Measurements from ENCODE around the gene DUSP22.
A peak's percentile ranks its signal among the peaks of the same experiment; 100 is the strongest.

DUSP22 gene

DNA sequence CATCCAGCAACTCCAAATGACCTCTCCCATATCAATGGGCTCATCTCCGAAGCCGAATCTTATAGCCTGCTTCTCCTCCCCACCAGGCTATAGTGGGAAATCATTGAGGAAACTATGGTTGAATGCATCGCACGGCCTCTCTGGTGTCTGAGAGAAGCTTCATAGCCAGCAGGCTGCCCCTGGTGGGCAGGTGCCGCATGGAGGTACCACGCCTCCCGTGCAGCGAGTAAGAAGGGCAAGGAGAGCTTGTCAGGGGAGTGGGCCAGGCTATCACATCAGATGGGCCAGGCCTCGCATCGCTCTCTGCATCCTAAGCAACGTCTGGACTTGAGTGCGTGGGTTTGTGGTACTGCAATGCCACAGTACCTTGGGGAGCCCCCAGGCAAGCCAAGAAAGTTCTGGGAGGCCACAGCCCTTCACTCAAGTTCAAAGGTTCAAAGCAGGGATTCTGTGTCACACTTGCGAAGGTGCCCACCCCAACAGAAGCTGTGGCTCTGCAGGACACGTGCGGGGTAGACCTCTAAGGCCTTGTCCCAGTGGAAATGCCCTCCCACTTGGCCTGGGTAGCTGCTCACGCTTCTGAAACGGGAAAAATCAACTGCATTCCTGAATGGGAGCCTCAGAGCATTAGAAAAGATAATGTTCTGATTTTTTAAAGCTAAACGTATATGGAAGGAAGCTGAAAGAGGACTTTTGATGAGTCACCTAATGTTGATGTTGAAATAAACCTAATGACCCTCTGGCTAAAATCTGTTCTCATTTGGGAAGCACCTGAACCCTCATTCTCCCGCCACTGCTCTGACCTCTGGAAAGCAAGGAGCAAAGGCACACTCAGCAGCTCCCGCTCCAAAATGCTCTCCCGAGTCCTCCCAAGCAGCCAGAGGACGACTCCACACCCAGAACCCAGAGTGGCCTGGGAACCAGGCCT is 90.9 kb downstream of the DUSP22 start:
- no peak for DNase-seq

DNA sequence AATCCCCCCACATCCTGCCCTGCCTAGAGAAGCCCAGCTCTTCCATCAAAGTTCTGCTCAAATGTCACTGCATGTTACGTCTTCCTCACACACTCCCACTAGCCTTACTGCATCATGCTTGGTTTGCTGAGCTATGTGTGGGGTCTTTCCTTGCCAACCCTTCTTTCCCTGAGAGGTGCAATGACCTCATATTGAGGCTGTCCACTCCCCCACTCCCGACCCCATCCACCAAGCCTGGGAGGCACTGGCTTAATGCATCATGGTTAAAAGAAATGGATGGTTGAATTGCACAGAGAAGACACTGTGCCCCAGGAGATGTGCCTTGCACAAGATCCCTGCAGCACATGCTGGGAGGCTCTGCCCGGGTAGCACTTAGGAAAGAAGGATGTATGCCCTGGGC is 91.6 kb downstream of the DUSP22 start:
- DNase-seq, result no peak

DNA sequence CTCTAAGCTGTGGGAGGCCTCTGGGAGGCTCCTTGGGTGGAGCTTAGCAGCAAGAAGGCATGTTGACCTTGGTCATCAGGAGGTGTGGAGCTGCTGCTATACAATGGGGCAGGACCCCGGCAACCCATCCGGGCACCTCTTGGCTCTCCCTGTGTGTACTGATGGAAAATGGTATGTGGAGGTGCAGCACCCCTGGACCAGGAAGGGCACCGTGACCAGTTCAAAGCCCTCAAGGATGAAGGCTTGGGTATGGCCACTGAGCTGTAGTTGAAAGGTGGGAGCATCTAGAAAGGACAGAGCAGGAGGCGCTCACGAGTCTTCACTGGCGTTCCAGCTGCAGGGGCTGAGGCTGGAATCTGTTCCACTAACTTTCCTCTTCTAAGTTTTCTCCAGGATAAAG is 92.6 kb downstream of the DUSP22 start:
- DNase-seq, result no peak

DNA sequence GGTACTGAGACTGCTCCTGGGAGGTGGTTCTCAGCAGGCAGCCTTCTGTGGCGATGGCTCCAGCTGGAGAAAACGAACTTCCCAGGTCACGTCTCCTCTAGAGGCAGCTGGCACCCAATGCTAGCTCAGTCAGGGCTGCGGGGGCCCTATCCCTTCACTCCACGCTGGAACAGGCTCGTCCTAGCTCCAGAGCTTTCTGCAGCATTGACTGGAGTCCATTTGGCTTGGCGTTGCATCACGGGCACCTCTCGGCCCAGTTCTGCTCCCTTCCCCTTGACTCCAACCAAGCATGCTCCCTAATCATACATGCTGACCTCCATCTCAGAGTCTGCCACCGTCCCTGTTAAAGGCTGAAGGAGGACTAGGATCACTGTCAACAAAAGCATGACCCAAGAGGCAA is 93.3 kb downstream of the DUSP22 start:
- DNase-seq, result no peak

DNA sequence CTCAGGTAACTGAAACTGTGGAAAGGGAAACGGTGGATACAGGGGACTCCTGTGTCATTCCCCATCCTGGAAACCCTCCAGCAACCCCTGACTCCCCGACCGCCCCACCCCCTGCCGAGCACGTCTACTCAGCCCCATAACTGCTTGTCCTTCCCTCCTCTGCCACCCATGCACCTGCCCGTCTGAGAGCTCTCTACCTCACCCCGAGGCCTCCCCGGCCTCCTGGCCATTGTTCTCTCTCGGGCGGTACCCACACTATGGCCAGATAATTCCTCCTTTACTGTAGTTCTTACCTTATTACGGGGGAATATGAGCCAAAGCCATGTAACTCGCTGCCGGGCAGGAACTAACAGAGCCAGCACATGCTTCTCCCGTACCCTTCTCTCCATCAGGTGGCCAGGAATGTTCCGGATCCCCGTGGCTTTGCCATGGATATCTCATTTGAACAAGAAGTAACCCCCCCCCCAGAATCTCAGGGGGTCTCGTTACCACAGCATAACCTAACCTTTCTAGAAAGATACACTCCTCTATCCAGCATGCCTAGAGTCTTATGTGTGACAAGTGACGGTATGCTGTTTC is 94.5 kb downstream of the DUSP22 start:
- no peak for DNase-seq

DNA sequence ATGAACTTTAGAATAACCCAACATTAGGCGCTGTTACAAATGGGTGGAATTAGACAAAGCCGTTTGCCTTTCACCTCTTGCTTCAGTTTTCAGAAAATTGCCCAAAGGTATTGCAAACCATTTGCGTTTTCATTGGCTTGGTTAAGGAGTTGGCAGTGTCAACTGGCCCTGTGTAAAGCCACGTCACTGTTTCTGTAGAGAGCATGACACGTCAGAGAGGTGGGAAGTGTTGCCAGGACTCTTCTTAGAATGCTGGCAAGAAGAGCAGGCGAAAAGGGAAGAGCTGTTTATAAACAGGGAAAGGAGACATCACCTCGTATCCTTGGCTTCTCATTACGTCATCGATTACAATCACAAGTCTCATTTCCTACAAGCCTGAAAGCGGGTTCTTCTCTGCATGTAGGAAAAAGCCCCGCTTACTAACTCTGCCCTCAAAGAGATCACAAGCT is 95.0 kb downstream of the DUSP22 start:
- no peak for DNase-seq

DNA sequence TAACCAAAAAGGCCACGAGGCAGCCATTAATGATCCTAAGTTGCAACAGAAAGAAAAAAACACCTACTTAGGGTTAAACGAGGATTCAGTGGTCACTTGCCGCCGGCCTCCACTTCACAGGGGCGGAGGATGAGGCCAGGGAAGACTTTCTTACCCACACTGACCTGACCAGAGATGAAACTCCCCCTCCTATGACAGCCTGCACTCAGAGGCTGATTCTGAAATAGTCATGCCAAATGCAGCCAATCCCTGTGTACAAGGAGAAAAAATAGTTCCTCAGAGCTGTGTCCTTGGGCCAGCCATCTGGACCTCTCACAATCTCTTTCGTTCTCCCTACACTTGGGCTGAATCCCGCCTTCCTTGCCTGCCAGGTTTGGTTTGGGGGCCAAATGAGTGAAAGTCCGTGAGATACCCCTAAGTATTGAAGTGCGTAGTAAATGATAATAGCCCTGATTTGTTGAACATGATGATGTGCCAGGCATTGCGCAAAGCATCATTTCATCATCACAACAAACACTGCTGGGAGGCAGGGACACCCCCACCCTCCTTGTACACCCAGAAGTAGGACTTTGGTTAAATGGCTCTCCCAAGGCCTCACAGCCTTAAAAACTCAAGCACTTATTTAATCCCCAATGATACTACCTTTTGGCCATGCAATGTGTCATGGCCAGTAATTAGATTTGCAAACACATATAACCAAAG is 96.1 kb downstream of the DUSP22 start:
- DNase-seq, result no peak

DNA sequence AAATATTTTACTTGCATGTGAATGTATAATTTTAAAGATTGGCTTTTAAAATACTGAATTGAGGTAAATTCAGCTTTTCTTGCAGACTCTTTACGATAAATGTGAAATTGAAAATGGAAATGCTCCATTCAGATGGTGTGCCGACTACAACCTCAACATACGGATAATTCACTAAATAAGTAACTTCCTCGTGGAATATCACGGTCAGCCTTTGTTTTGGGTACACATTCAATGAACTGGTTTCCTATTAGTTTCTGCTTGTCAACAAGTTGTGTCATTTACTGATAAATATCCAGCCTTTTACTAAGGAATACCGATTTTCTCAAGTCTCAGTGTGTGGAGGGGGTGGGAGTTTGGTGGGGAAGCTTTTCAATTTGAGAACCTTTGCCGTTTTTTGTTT is 96.9 kb downstream of the DUSP22 start:
- no peak for DNase-seq

DNA sequence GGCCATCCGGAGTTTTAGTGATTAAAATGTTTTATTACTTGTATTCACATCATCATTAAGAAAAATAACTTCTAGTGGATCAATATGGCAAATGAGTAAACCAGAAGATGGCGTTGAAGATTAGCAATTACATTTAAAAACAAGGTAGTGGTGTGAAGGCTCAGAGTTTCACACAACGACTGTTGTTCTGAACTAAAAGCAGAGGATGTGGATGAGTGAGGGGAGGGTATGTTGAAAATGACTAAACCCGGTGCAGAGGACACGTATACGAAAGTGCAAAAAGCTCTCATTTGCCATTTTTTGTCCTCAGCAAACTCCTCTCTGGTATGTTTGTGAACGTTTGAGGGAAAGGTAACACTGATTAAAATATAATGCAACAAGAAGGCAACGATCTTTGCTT is 97.3 kb downstream of the DUSP22 start:
- no peak for DNase-seq

DNA sequence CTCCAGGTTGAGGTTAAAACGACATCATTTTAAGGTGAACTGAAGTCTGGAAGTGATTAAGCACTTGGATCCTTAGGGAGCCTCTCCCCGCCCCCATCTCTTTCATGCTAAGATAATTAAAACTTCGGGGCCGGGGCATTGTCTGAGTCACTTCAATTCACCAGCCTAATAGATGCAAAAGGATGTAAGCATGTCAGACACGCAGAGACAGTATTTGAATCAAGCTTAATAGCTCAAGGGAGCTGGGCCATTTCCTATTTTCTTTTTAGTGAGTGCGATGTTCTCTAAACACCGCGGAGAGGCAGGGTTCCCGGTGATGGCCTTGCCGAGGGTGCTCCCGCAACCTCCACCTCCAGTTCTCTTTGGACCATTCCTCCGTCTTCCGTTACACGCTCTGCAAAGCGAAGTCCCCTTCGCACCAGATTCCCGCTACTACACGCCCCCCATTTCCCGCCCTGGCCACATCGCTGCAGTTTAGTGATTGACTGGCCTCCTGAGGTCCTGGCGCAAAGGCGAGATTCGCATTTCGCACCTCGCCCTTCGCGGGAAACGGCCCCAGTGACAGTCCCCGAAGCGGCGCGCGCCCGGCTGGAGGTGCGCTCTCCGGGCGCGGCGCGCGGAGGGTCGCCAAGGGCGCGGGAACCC is 98.7 kb downstream of the DUSP22 start:
- DNase-seq, result no peak

DNA sequence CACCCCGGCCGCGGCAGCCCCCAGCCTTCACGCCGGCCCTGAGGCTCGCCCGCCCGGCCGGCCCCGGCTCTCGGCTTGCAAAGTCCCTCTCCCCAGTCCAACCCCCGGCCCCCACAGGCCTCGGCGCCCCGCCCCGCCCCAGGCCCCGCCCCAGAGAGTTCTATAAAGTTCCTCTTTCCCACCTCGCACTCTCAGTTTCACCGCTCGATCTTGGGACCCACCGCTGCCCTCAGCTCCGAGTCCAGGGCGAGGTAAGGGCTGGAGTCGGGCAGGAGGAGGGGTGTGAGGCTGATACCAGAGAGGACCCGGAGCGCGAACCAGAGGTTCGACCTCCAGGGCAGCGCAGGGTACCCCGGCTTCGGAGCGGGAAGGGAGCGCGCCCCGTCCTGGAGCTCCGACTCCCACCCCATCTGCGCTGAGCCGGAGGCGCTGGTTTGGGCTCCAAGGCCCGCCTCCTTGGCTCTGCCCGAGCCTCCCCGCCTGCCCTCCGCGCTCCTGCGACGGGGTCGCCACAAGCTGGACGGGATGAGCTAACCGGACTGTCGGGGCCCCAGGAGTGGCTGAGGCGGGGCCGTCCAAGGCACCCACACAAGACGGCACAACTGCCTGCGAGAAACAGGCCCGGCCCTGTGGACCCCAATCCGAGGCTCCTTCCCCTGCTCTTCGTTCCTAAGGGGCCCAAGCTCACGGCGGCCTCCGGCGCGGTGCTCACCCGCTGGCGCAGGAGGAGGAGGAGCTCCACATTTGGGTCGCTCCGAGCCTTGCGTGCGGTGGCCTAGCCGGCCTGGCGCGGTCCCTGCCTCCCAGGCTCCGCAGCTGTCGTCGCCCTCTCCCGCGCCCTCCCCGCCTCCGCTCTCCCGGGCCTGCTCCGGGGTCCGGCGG is 99.5 kb downstream of the DUSP22 start, which contains the start of gene IRF4:
Gene IRF4, plus strand, starts transcription at position 194 of the 882 bp plus-strand sequence. CDS start 1,401 bp downstream, outside the sequence.
- DNase-seq, result peak; percentile 63 to 71

DNA sequence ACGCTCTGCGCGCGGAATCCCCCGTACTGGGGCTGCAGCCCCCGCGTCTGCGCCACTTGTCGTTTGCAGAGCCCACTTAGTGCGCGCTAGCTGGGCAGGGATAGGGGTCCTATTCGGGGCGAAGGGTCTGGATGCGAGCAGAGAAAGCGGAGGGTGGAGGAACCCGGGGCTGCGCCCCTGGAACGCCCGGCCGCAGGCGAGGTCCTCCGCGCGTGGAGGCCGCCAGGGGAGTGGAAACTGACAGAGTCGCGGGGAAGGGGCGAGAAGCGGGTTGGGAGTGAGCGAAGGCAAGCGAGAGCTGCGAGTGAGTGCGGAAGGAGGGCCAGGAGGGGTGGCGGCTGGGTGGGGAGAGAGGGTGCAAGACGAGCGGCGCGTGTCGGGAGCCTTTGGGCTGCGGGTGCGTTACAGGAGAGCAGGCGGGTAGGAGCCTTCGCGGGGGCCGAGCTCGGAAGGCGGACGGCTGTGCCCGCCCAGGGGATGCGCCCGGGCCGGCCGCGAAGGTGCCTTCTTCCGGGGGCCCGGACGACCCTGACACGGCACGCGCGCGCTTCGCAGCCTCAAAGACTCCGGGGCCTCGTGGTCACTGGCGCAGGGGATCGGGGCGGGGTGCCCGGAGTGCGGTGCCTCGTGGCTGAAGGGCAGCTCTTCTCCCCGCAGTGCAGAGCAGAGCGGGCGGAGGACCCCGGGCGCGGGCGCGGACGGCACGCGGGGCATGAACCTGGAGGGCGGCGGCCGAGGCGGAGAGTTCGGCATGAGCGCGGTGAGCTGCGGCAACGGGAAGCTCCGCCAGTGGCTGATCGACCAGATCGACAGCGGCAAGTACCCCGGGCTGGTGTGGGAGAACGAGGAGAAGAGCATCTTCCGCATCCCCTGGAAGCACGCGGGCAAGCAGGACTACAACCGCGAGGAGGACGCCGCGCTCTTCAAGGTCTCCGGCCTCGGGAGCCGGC is 100.4 kb downstream of the DUSP22 start:
- DNase-seq, result no peak

DNA sequence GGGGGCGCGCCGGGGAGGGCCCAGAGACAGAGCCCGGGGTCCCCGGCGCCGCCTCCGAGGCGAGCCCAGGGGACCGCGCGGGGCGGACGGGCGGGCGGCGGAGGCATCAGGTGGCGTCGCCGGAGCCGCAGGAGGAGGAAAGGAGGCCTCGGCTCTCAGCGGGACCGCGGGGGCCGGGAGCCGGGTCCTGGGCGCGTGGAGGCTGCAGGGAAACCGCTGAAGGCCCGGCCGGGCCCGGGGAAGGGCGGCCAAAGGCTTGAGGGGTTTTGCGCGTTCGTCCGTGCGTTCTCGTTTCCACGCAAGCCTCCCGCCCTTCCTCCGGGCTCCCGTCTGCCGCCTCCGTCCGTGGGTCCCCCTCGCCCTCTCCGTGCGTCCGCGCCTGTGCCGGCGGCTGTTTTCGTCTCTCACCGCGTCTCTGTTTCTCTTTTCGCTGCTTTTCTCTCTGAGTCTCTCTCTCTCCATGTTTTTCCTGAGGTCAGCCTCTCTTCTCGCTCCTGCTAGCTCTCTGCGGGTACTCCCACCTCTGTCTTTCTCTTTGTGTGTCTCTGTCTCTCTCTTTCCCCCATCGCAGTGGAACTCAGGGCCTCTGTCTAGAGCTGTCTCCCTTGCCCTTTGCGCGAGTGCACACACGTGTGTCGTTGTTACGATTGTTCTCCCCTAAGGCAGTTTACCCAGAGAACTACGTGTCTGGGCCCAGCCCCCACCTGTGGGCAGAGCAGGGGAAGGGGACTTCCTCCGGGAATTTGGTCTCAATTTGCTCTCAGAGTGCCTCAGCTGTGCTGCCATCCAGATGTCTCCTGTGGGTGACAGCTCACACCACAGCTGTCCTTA is 101.3 kb downstream of the DUSP22 start:
- no peak for DNase-seq

DNA sequence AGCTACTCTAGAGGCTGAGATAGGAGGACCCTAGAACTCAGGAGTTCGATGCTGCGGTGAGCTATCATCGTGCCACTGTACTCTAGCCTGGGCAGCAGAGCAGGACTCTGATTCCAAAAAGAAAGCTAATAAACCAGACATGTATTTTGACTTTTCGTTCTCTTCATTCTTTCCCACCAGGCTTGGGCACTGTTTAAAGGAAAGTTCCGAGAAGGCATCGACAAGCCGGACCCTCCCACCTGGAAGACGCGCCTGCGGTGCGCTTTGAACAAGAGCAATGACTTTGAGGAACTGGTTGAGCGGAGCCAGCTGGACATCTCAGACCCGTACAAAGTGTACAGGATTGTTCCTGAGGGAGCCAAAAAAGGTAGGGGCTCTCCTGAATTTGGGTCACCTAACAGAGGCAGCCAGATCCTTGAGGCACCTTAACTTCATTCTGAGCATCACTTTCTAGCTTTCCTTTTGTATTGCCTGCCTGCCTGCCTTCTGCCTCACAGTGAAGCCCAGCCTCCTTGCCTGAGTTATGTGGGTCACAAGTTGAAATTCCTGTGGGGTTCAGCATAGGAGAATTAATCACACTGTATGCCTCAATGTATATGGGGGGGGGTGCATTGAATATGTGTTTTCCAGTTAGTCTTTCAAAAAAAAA is 102.5 kb downstream of the DUSP22 start:
- DNase-seq, result no peak

DNA sequence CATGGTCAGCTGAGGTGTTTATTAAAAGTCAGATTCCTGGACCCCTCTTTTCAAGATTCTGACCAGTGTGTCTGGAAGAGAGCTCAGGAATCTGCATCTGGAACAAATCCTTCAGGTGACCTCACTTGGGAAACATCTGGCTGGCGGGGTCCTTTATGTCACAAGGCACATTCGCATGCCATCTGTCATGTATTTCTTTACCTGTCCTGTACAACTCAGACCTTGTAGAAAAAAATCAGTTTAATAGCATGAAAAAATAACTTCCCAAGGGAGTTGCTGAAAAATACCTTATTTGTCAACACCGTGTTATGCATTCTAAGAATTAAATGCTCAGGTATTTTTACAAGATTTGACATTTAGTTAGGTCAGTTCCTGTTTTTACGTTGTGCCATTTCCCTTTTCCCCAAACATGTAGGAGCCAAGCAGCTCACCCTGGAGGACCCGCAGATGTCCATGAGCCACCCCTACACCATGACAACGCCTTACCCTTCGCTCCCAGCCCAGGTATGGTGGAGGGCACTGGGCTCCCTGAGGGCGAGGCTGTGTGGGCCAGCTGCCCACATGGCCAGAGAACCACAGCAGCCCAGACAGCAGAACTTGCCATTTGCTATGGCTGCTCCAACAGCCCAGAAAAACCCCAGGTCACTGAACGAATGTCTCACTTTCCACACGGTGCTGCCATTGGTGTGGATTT is 103.3 kb downstream of the DUSP22 start:
- no peak for DNase-seq

DNA sequence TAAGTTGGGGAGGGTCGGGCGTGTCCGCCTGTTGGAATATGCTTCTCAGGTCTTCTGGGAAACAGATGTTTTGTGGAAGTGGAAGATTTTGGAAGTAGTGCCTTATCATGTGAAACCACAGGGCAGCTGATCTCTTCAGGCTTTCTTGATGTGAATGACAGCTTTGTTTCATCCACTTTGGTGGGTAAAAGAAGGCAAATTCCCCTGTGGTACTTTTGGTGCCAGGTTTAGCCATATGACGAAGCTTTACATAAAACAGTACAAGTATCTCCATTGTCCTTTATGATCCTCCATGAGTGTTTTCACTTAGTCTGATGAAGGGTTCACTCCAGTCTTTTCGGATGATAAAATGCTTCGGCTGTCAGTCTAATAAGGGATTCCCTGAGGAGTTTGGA is 103.8 kb downstream of the DUSP22 start:
- no peak for DNase-seq

DNA sequence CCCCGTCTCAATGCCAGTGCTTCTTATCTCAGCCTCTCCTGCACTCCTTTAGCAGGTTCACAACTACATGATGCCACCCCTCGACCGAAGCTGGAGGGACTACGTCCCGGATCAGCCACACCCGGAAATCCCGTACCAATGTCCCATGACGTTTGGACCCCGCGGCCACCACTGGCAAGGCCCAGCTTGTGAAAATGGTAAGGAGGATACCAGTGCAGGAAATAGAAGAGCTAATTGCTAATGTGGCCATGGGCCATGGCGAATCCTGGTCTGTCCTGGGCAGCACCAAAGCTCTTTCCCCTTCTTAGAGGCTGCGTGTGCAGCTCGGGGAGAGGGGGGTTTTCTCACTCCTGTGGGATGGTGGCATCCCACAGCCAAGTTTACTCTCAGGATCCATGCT is 104.8 kb downstream of the DUSP22 start:
- no peak for DNase-seq

DNA sequence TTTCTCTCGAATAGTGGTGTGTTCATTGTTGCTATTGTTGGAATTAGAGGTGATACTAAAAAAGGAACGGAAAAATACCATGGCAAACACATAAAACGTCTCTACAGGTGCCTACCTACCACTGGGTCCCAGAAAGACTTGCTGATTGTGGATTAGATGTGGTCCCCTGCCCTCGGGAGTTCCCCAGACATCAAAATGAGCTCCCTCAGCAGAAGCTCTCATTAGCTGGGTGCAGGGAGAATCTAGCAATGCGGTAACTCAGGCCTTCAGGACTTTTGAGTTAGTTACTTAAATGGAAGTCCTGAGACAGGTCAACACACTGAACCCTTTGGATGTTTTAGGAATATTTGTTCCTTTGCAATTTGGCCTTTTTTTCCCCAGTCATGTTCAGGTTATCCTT is 105.3 kb downstream of the DUSP22 start:
- no peak for DNase-seq

DNA sequence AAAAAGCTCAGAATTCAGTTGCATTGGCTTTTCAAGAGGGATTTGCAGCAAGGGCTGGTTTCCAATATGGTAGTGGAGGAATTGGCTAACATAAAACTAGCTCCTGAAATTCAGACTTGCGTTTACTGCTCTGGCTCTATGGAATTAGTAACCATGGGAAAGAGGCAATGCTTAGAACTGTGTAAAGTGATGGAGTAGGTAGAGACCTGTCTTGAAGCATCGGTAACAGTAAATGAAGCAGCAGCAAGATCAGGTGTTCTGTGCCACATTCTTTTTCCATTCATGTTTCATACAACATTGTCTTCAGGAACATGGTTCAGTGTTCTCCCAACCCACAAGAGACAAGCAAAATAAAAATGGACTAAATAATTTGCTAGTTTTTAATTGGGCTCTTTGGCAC is 105.8 kb downstream of the DUSP22 start:
- no peak for DNase-seq

Measured in stimulated activated CD4-positive, alpha-beta T cell treated with anti-CD3 and anti-CD28 coated beads, Interleukin-2, amount 100 ng/mL, for 48 hours (primary cell).